GM12864 (cell line): Measurements from ENCODE around the gene IFT122.

Experiments used
- DNase-seq: peaks from one replicate; pipeline ENCODE4 v3.0.0-alpha.2; 2011; ENCODE audit warnings: low read depth
- H3K4me3 ChIP-seq: 2 replicates; pipeline ENCODE4 v1.5.1; 2011; ENCODE audit warnings: mild to moderate bottlenecking, low read depth, low read length, control low read depth
- CTCF ChIP-seq: IDR thresholded peaks from 2 replicates; pipeline ENCODE4 v1.5.1; 2011; ENCODE audit warnings: low read depth, mild to moderate bottlenecking, moderate library complexity, low read length, control low read depth, inconsistent platforms; ENCODE audit errors: missing control alignments

IFT122 gene

GRCh38 chr3:129565902-129566301, 125.9 kb downstream of the IFT122 start:
- DNase-seq = no peak
- H3K4me3 ChIP-seq = no peak overlapping the region
- no peak for TF ChIP-seq CTCF

GRCh38 chr3:129567176-129567705, 127.2 kb downstream of the IFT122 start:
- TF ChIP-seq CTCF = no peak
- no peak for DNase-seq
- no peak overlapping the region for H3K4me3 ChIP-seq

DNA sequence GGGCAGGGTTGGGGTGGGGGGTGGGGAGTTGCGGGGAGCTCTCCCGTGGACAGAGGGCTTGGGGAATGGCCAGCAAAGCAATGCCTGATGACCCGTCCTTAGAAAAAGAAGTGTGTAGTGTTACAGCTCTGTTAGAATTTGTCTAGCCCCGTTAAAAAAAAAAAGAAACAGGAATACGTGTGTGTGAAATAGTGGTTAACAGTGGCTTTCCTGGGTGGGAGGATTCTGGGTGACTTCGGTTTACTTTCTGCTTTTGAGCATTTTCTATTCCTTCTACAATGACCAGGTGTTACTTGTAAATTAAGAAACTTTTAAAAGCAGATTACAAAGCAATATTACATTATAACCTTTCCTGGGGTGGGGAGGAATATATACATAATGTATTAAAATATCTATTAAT, 127.9 kb downstream of the IFT122 start:
- DNase-seq = no peak
- TF ChIP-seq CTCF = no peak
- H3K4me3 ChIP-seq = no peak overlapping the region

DNA sequence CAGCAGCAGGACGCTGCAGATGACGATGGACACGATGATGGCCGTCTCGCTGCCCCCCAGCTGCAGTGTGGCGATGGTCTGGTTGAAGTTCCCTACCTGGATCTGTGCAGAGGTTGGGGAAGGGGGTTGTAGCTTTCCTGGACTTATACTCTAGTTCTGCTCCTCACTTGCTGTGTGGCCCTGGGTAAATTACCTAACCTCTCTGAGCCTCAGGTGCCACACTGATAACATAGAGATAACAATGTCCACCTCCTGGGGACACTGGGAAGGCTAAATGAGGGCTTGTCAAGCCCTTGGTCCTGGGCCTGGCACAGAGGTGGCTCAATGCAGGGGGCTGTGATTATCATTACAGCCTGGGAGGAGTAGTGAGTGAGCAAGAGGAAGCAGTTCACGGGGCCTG, 129.8 kb downstream of the IFT122 start:
- H3K4me3 ChIP-seq = no peak overlapping the region
- no peak for TF ChIP-seq CTCF
- no peak for DNase-seq
